ENCODE data around the gene CELF1.

The CELF1 gene

DNA sequence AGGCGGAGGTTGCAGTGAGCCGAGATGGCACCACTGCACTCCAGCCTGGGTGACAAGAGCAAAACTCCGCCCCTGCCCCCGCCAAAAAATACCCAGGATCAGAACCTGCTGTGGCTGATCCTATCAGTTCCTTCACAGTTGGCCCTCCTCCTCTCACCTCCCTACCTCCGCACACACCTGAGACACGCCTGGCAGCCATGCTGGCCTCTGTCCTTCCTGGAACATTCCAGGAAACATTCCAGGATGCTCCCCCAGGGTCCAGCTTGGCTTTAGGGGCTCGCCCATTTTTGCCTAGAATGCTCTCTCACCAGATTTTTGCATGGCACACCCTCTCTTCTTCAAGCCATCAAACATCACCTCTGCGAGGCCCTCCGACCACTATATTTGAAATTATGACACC is 106.1 kb downstream of the CELF1 start:
- DNase-seq (ENCODE audit: low read depth) = no peak

DNA sequence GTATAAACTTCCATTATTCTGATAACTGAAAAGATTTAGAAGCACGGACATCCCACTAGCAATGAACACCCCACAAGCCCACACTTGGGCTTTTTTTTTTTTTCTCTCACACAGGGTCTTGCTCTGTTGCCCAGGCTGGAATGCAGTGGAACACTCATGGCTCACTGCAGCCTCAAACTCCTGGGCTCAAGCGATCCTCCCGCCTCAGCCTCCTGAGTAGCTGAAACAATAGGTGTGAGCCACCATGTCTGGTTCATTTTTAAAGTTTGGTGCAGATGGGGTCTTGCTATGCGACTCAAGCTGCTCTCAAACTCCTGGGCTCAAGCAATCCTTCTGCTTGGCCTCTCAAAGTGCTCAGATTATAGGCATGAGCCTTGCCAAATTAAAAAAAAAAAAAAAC is 107.1 kb downstream of the CELF1 start:
- no peak for DNase-seq (ENCODE audit: low read depth)

GRCh38 chr11:47443817-47444216 is 109.1 kb downstream of the CELF1 start:
- no peak for DNase-seq (ENCODE audit: low read depth)

GRCh38 chr11:47443028-47443700 is 109.8 kb downstream of the CELF1 start:
- no peak for DNase-seq (ENCODE audit: low read depth)

GRCh38 chr11:47442514-47442913 is 110.4 kb downstream of the CELF1 start:
- no peak for DNase-seq (ENCODE audit: low read depth)

GRCh38 chr11:47441421-47441820 is 111.5 kb downstream of the CELF1 start:
- no peak for DNase-seq (ENCODE audit: low read depth)

DNA sequence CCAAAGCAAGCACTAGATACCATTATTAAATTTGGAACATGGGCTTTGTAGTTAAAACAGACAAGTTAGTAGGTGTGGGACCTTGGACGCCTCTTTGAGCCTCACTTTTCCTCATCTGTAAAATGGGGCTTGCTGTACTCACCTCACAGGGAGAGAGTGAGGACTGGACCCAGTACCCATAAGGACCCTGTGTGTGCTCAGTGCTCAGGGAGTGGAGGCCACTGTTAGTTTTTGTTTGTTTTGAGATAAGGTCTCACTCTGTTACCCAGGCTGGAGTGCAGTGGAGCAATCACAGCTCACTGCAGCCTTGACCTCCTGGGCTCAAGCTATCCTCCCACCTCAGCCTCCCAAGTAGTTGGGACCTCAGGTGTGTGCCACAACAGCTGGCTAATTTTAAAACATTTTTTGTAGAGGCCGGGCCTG is 112.9 kb downstream of the CELF1 start:
- DNase-seq (ENCODE audit: low read depth) = no peak

GRCh38 chr11:47438721-47439120 is 114.2 kb downstream of the CELF1 start:
- DNase-seq (ENCODE audit: low read depth) = no peak

- DNase-seq (ENCODE audit: low read depth) = no peak
Measured at GRCh38 chr11:47437746-47438418, 115.0 kb downstream of the CELF1 start.

DNA sequence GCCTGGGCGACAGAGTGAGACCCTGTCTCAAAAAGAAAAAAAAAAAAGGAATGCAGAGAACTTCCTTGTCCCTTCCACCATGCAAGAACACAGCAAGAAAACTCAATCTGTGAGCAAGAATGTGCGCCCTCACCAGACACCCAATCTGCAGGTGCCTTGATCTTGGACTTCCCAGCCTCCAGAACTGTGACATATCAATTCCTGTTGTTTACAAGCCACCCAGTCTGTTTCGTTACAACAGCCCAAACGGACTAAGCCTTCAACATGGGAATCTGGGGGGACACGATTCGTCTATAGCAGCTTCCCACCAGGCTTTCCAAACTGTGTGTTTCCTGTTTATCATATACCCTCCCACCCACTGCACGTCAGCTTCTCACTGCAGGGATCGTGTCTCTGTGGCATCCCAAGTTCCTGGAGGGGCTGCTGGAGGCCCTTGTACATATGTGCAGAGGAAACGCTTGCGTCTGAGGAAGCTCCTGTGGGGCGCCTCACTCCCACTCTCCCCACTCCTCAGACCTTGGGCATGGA is 115.7 kb downstream of the CELF1 start:
- DNase-seq (ENCODE audit: low read depth) = no peak

- DNase-seq (ENCODE audit: low read depth) = no peak
Measured at GRCh38 chr11:47436726-47437125, 116.2 kb downstream of the CELF1 start.

DNA sequence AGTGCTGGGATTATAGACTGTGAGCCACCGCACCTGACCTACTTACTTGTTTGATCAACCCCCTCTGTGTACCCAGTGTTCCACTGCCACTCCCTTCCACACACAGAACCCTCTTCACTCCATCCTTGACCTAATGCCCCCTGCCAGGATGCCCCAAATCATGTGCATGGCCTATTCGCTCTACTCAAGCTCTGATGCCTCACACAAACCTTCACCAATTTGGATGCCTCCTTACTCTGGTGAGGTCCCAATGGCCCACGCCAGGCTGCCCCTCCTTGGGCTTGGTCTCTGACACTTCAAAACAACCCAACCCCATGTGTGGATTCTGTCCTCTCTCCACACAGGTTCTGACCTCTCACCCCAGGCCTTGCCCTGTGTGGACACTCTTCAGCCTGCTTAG is 117.2 kb downstream of the CELF1 start:
- no peak for DNase-seq (ENCODE audit: low read depth)

DNA sequence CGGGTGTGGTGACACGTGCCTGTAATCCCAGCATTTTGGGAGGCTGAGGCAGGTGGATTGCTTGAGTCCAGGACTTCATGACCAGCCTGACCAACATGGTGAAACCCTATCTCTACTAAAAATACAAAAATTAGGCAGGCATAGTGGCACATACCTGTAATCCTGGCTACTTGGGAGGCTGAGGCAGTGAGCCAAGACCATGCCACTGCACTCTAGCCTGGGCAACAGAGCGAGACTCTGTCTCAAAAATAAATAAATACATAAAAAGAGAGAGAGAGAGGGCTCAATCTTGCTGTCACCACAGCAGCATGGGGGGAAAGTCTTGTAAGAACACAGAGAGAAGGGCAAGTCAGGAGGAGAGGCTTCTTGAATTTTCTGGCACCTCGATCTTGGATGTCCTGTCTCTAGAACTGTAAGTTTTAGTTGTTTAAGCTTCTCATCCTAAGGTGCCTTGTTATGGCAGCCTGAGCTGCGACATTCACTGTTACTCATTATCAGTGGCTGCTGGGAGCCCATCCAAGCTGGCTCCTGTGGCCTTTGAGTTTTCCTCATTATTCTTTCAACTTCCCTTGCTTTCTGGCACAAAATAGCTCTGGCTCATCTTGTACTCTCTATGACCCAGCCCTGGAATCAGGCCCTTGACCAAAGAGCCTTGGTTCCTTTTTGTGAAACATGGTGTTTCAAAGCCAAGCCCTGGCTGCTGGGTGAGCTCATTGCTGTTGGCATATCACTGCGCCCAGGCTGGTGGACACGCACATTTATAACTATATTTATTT is 118.7 kb downstream of the CELF1 start:
- DNase-seq (ENCODE audit: low read depth) = no peak

- no peak for DNase-seq (ENCODE audit: low read depth)
Measured at GRCh38 chr11:47433157-47433556, 119.8 kb downstream of the CELF1 start.

GRCh38 chr11:47431356-47432083 is 121.4 kb downstream of the CELF1 start:
- no peak for DNase-seq (ENCODE audit: low read depth)

DNA sequence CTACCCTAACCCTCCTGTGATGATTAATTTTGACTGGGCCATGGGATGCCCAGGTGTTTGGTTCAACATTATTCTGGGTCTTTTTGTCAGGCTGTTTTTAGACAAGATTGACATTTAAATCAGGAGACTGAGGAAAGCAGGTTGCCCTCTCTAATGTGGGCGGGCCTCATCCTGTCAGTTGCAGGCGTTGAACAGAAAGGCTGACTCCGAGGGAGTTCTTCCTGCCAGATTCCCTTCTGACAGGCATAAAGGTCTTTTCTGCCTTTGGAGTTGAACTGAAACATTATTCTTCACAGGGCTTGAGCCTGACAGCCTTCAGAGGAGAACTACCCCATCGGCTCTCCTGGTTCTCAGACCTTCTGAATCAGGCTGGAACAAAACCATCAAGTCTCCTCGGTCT is 122.4 kb downstream of the CELF1 start:
- DNase-seq (ENCODE audit: low read depth) = no peak

DNA sequence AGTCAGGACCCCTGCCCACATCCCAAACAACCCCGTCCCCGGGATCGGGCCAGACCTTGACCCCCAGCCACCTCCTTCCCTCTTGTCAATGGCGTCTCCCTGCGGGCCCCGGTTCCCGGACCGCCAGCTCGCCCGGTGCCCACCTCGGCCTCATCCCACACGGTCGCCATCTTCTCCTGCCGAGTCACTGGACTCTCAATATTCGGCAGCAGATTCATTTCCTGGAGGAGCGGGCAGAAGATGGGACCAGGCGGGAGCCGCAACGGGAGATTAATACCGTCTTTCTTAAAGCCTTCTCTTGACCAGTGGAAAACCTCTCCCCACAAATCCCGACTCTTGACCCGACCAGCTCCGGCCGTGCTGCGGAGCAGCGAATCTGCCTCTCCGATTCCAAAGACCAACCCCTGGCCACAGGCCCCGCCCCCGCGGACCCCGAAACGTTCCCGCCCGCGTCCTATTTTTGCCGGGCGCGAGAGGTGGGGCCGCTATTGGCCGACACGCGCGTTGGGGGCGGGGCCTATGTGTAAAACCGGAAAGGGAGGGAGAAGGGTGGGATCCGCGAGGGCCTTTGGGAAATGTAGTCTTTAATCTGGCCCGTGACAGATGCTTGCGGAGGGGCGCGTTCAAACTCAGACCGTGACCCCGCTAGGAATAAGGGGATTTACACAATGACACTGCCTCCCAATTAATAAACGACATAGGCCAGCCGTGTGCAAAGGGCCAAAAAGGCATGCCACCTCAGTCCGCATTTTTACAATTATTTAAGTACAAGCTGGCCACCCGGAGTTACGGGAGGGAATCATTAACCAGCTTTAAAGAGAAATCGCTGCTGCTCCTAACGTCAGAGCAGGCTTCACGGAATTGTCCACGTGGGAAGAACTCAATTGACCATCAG is 126.6 kb downstream of the CELF1 start, which contains the start of gene PSMC3:
Gene PSMC3 (minus strand): TSS at position 378 of the 895 bp plus-strand sequence. CDS start 160 bp downstream, at position 218.
- DNase-seq (ENCODE audit: low read depth) = peak; percentile 97

DNA sequence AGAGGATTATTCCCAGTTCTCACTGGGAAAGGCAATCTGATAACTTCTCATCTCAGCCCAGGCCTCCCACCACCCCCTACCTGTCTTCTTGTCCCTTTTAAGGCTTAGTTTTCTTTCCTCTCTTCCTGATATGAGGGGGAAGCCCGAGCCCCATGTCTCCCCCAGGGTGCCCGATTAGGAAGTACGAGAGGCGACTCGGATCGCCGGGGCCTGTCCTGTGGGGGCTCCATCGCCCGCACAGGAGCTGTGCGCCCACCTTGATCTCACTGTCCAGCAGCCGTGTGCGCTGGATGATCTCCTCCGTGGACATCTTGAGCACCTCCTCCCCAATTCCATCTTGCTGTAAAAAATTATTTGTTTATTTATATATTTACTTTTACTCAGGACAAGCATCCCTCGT is 127.3 kb downstream of the CELF1 start:
- no peak for DNase-seq (ENCODE audit: low read depth)

DNA sequence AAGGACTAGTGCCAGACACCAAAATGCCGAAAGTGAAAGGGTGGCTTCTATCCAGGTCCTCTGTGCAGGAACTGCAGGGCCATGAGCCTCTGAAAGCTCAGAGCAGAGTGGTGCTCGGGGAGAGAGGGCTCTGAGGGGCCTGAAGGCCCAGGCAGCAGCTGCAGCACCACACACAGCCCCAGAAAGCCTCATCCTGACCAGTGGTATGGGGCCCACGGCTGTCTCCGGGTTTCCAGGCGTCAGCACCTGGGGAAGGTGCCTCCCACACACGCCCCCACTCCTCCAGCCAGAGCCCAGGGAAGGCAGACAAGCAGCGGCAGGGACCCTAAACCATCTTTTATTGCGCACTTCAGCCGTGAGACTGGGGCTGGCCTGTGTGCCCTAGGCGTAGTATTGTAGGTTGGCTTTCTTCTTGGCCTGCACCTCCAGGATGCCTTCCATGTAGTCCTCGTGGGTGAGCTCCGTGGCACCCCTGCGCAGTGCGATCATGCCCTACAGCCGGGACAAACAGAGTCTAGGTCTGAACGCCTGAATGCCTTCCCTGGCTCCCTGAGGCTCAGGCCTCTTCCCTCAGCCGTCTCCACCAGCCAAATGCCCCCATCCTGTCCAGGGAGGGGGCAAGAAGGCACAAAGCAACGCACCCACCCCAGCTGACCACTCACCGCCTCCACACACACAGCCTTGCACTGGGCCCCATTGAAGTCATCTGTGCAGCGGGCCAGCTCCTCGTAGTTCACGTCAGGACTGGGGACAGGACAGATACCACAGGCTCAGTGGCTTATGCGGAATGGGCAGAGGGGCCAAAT is 134.3 kb downstream of the CELF1 start:
- DNase-seq (ENCODE audit: low read depth) = no peak

- no peak for DNase-seq (ENCODE audit: low read depth)
Measured at GRCh38 chr11:47417712-47418111, 135.2 kb downstream of the CELF1 start.
